T-helper 2 cell treated with Interferon-gamma antibody and Interleukin-4, amounts not matched to agents 100 ng/mL and 5 ng/mL, for 36 hours (primary cell): ENCODE data around the gene STAMBPL1. TPM values are rescaled to one million over a fixed set of nuclear protein-coding genes. Genes with fewer than 3 reads are reported as not detected.

Source experiments
- intact Hi-C: fragments of 100-400 bp; cut with micrococcal nuclease; formaldehyde crosslinking; loops from one replicate; pipeline ENCODE4 v1.15.1; 2023
- total RNA-seq: library from RNA; stranded (reverse); gene quantifications from 2 replicates; pipeline ENCODE4 v1.2.3, GENCODE V29; 2022

Gene STAMBPL1
- total RNA-seq, 1 donor from 2014 or later = 39.5 TPM

DNA sequence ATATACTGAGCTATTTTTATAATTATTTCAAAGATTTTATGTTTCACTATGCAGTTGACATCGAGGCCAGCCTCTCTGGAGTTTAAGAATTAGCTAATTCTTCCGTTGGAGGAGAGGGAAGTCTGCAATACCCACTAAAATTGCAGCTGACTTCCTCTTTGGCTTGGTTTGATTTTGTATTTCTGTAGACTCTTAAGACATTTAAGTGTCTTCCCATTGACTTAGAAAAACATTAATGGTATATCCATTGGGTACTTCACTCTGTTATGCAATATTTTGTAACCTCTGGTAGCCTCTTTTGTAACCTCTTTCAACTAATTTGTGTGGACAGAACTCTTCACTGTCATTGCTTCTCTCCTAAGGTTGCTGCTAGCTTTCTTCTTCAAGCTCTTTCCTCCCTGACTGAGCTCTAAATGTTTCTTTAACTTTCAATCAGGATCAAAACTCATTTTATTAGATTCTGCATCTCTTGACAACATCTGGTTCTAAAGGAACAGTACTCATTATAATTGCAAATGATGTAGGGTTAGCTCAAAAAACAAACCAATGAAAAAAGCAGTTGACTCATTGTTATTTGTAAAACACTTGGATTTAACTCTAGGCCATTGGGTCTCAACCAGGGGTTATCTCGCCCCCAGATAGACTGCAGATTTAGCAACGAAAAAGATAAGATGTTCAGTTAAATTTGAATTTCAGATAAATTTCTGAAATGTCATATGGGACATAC lies 26.7 kb upstream of the STAMBPL1 start:
- intact Hi-C loops = no loop called here

DNA sequence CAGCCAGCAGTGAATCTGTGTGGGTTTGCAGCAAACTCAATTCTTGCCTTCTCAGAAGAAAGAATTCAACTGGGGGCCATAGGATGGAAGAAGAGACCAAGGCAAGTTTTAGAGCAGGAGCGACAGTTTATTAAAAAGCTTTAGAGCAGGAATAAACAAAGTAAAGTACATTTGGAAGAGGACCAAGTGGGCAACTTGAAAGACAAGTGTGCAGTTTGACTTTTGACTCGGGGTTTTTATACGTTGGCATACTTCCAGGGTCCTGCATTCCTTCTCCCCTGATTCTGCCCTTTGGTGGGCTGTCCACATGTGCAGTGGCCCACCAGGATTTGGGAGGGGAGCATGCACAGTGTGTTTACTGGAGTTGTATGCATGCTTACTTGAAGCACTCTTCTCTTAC lies 25.4 kb upstream of the STAMBPL1 start:
- intact Hi-C loops = no loop called here

DNA sequence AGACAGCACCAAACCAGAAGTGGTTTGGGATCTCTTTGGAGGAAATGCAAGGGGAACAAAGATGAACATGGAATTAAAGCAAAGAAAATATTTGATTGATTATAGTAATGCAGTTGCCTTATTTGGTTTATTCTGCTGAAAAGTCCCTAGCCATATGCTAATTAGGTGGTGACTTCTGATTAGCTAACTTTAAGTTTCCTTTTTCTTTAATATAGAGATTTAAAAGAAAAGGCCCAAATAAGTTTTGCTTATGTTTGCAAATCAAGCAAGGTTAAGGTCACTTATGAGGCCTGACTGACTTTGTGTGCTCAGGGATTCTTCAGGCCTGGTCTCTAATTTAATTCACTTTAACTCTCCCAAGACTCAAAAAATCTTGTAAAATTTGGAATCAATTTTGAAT lies 22.2 kb upstream of the STAMBPL1 start:
- intact Hi-C loops = no loop called here

DNA sequence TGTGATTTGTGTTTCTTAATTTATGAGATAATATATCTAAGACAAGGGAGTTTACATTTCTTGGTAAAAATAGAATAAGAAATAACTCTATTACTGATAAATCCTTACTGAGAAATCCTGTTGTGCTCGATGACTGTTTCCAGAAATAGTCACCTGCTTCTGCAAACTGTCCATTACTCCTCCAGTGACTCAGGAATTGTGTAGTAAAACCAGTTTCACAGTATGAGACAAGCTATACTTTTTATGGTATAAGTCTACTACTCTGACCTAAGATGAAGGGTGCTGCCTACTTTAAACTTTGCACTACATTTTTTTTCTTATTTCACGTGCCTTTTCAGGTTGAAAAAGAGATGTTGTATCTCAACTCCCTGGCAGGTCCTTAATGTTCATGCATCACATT lies 21.6 kb upstream of the STAMBPL1 start:
- intact Hi-C loops = no loop called here

DNA sequence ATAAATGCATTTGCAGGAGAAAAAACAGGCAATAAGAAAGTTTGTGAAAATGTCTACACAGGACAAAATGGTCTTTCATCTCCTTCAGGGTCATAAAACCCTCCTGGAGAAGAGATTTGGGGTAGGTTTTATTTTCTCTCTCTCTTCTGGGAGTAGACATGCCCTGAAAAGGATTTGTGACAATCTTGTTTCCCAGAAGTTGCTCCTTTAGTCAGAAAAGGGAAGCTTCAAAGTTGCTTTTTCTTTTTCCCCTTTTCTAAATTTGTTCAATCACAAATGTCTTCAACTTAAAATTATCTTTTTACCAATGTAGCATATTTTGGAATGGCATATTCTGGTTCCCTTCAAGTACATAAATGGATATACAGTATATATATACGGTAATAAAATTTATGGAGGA lies 19.0 kb upstream of the STAMBPL1 start:
- intact Hi-C loops = no loop called here

DNA sequence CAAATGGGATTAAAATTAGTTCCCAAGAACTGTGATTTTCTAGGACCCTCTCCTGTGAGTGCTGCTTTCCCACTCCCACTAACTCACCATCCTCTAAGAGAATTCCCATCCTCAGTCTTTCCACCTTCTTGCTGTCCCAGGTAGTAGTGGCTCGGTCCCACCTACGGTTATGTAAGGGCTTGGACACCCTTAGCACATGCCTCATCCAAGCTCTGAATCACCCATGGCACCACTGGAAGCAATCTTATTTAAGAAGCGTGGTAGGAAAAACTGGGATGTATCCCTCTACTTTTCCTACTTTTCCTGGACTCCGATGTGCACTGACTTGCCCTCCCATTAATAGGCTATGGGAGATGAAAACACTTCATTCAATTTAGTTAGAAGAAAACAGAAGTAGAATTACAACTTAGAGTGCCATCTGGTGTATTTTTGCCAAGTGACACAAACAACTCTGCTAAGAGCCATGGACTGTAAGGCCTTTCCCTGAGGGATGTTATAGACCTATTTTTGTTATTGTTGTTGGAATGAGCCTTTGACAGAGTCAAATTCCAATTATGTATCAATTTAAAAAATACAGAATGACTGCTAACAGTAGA lies 14.7 kb upstream of the STAMBPL1 start:
- intact Hi-C loops = loop anchor here (2.0 kb wide), 1 partner anchor 179 kb away; no protein-coding TSS in a partner anchor

DNA sequence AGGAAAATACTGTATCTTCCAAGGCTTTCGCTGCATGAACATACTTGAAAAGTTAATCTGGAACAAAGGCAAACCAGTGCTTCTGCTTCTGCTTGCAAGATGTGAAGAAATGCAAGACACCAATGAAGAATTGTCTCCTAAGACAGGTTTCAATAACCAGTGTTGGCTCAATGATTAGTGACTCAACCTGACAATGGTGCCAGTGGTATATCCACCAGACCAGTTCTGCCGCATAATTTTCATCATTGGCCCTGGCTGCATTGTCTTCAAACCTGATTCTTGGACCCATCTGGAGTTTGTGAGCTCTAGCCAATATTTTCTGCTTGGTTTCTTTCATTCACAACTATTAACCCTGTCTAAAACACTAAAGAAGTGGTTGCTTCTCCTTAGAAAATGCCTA lies 13.6 kb upstream of the STAMBPL1 start:
- intact Hi-C loops = no loop called here

DNA sequence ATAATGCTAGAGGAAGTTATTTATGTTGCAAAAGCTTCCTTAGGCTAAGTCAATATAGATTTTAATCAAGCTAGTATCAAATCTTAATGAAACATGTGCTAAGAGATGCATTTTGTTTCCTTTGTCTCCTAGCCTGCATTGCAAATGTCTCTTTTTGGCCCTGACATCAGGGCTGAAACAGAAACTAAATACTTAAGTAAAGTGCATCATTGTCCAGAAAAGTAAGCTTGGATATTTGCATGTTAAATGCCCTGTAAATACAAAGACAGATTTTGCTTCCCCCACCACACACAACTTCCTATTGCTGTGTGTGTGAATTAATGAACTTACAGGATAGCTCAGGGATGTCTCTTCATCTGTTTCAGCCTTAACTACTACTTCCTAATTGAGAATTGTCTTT lies 10.0 kb upstream of the STAMBPL1 start:
- intact Hi-C loops = no loop called here

DNA sequence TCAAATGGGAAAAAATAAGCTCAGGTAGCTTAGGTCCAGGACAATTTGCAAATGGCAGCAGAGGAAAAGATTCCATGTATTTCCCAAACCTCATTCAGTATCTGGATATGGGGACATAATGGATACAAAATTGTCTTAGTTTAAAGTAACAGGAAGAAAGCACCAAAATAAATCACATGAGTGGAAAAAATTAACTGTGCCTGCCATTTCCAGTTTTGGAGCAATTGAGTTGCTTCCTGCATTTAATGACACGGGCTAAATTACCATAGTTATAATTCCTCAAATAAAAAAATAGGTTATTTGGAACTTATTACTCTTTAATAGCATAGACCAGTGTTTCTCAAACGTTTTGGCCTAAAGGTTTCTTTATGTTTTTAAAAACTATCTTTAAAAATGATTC lies 6.3 kb upstream of the STAMBPL1 start:
- intact Hi-C loops = no loop called here

DNA sequence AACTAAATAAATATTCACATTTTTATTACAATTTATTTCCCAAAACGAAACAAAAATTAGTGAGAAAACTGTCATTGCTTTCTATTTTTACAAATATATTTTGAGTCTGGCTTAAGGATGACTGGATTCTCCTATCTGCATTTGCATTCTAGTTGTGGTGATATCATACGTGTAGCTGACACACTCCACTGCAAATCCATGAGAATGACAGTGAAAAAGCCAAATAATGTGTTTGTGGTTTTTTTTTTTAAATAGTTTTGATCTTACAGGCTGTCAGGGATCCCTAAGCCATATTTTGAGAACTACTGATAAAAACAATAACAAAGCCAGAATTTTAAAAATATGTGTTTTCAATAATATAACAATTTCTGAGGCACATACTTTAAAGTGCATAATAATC lies 5.8 kb upstream of the STAMBPL1 start:
- intact Hi-C loops = no loop called here

DNA sequence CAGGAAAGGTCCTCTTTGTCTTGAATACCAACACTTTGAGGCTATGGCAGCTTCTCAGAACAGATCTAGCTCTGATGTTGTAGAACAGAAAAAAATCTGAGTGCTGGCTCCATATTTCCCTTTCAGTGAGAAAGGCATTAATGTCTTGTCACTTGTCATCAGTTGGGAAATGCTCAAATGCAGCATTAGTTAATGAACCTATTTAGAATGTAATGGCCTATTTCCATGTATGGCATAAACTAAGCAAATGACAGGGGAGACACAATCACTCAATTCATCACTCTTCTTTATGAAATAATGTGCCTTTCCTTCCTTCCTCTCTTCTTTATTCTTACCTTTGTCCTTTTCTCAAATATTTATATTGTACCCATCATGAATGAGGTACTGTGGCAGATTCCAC lies 5.0 kb upstream of the STAMBPL1 start:
- intact Hi-C loops = no loop called here

DNA sequence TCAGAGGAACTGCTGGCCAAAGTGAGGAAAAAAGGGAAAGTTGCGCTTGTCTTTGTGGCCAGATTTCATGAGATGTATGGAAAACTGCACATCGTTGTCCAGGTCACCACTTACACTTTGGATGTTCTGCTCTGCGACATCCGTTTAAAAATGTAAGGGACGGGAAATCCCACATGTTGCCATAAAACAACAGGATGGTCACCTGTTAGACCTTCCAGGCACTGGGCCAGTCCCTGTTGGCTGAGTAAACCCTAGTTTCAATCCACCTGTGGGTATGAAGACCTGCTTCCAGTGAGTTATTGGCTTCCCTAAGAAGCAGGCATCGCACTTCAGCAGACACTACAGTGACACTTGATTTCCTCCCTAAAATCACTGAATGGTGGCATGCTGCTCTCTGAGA lies 2.7 kb upstream of the STAMBPL1 start:
- intact Hi-C loops = no loop called here

DNA sequence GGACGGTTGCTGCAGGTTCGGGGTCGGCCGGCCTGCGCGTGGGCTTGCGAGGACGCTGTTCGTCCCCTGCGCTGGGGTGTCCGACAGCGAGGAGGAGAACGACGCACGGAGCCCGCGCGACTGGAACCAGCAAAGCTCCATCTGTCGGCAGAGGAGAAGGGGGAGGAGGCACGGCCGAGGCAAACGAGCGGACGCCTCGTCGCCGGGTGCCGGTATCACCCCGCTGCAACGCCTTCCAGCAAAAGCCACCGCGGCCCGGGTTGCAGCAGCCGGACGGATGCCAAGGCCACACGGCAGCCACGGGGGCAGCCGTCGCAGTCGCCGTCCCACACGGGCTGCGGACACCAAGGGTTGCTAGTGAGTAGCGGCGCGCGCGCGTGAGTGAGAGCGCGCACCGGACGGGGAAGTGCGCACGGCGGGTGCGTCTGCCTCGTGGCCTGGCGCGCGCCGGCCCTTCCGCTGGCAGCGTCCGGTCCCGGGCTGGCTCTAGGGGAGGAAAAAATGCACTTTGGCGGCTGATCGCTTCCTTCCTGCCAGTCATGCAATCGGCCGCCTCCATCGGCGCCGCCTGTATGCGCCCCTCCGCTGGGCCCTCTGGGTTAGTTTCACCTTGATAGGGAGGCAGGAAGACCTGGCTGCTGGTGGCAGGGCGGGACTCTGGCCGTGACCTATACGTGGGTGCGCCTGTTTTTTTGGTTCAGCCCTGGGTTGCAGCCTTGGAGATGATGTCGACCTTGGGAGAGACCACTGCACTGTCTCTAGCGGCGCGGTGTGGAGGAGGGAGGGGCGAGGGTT lies 434 bp downstream of the STAMBPL1 start:
- intact Hi-C loops = loop anchor here (1.0 to 5.0 kb wide), 8 partner anchors 17 to 1018 kb away; partner anchors contain the start of gene KIF20B

DNA sequence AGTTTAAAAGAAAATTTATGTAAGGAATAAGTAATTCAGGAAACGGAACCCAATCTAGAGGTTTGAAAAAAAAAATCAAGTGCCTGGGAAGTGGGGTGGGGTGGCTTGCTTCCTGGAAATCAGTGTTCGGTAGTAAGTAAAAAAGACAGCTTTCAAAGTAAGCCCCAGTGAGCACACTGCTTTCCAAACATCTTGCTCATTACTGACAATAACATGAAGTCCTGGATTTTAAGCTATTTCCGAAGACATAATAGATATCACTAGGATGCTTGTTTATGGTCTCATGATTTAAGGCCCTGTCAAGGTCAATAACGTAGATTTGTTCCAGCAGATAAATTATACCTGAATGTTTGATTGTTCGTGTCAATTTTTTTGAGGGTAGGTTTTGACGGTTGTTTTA lies 1.3 kb downstream of the STAMBPL1 start:
- intact Hi-C loops = loop anchor here (2.0 to 5.0 kb wide), 3 partner anchors 113 to 821 kb away; partner anchors contain the start of gene KIF20B

DNA sequence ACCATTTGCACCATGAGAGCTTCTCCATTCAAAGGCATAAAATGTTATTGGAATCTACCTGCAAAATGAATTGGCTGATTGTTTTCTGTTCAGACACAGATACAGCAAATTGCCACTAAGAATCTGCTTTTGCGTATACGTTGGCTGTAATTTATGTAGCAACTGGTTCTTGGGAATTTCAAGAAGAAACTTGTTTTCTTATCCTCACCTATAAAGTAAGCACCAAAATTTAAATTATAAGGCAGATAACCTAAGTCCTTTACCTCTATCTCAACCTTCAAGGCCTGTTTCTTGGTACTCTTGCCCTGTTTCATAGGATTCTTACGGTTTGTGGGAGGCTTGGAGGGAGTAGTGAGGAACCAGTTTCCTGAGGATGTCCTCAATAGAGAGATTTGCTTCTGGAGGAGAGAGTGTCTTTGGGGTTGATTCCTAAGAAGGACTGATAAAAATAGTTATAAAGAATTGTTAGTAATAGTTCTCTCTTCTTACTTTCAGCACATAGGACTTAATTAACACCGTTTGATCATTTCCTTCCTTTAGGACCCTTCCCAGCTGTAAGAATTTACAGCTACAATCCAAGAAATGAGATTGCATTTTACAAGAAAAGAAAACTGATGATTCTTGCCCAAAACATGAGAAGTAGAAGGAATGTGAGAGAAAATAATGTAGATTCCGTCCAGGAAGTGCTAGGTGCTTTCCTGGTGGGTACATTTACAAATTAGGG lies 2.0 kb downstream of the STAMBPL1 start:
- intact Hi-C loops = loop anchor here (2.0 to 5.0 kb wide), 3 partner anchors 113 to 820 kb away; partner anchors contain the start of gene KIF20B

DNA sequence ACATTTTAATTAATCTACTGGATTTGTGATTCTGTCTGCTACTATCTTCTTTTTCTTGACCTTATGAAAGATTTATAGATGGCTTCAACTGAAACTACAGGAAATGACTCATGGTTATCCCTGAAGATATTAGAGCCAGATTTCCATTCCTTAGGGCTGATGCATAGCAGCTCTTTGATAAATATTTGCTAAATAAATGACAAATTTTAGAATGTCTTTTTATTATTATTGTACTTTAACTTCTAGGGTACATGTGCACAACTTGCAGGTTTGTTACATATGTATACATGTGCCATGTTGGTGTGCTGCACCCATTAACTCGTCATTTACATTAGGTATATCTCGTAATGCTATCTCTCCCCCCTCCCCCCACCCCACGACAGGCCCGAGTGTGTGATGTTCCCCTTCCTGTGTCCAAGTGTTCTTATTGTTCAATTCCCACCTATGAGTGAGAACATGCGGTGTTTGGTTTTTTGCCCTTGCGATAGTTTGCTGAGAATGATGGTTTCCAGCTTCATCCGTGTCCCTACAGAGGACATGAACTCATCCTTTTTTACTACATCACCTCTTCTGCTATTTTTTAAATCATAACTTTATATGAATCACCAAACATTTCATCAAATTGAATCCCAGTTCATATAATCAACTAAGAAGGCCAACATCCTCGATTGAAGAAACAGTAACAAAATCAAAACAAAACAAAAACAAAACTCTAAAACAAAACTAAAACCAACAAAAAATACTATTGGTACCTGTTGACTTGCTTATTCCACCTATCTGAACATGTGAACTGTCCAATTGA lies 2.8 kb downstream of the STAMBPL1 start:
- intact Hi-C loops = loop anchor here (5.0 kb wide), 2 partner anchors 496 to 819 kb away; partner anchors contain the start of gene KIF20B

DNA sequence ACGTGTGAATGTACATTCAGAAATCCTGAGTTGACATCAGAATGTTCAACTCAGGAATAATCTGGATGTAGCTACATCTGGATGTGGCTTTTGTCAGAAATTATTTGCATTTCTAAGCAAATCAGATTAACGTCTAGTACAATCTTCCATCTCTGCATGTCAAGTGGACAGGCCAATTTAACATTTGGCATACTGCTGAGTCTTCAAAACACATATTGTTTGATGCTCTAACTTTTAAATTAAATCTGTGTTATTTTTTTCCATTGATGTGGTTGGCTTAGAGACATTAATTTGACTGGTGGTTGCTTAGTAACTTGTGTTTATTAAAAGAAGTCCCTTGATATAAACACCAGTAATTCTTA lies 3.4 kb downstream of the STAMBPL1 start:
- intact Hi-C loops = loop anchor here (5.0 kb wide), 2 partner anchors 496 to 819 kb away; partner anchors contain the start of gene KIF20B

DNA sequence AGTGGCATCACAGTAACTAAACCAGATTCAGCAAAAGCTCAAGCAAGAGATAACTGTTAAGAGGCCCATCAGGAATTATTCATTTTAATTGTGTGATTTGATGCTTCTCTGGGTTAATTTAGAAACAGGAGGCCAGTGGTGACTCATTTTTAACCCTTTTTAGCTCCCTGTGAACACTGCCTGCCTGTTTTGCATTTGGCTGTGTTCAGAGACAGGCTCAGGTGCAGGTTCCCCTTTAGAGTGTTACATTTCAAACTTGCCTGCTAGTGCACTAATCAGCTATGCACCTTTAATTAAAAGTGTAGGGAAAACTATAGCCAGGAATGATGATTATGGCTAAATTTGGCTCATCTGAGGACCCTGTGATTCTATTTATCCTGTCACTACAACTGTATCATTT lies 6.5 kb downstream of the STAMBPL1 start:
- intact Hi-C loops = no loop called here

DNA sequence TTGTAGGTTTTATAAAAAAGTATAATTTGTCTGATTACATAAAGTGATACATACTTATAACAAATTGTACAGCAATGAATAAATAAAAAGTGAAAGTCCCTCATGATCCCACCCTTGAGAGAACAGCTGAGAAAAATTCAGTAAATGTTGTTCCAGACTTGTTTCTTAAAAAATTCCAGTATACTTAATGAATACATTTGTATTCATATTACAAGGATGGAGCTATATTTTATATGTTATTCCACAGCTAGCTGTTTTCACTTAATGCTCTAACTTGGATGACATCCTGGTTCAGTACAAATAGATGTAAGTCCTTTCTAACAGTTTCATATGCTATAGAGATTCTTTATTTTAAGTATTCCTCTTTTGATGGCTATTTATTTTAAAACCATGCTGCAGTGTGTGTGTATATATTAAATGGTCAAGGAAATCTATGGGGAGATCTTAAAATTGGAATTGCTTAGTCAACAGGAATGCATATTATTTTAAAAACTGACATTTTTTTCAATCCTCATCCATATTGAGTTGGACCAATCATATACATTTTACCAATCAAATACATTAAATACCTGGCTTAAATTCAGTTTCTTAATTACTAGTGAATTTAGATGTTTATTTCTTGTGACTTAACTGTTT lies 8.9 kb downstream of the STAMBPL1 start:
- intact Hi-C loops = no loop called here
